ENCODE results near the gene MANSC1.

Gene MANSC1

DNA sequence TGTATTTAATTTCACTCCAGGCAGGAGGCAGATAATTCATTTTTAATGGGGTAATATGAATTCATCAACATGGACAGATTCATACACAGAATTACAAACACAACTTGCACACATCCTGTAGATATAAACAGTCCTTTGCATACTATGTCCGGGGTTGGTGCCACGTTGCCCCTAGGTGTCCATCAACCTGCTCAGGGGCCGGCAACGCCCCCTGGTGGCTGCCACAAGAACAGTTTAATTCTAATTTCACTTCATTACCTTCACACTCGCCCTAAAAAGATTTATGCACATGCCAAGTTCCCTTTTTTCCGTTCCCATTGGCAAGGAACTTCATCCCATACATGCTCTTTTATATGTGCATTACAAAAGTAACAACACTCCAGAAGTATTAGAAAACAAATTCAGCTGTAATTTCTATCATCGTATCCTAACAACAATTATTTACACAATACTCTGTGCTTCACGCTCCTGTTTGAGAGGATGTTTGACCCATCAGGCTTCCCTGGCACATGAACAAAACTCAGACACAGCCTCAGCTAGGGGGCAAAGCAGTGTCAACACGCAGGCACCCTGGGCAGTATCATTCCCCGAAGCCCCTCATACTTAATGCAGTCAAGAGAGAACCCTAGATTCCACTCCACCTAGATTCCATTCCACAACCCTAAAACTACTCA, 15.5 kb downstream of the MANSC1 start:
- Histone ChIP-seq H3K27me3 (ENCODE audit: low read length) (no peaks in the 10 kb centered on the region), H3K9me3 (ENCODE audit: insufficient read depth, low read length) (no peaks in the 10 kb centered on the region), H3K79me2 (ENCODE audit: insufficient read depth, low read length) (no peaks in the 10 kb centered on the region), H3K9me2 (replicated peaks; ENCODE audit: insufficient read depth, low read length) (no peaks in the 10 kb centered on the region), H3K9ac (ENCODE audit: low read length) (no peak overlapping the region), H2AFZ (ENCODE audit: low read depth, low read length, severe bottlenecking) (no peak overlapping the region), H3K4me3 (ENCODE audit: insufficient read depth, low read length, poor library complexity, severe bottlenecking) (no peak overlapping the region), H3K36me3 (ENCODE audit: low read length) (no peaks in the 10 kb centered on the region), H3K27ac (ENCODE audit: low read depth, low read length) (no peak overlapping the region), H4K20me1 (ENCODE audit: low read depth, low read length) (no peaks in the 10 kb centered on the region), H3K4me2 (ENCODE audit: low read depth, low read length, poor library complexity, severe bottlenecking) (no peak overlapping the region), H3F3A (ENCODE audit: insufficient read depth) (no peaks in the 10 kb centered on the region)
- no peak for TF ChIP-seq EZH2phosphoT487 (conservative IDR thresholded peaks at IDR 0.05; ENCODE audit: low read length)
- TF ChIP-seq, protein P1, sequence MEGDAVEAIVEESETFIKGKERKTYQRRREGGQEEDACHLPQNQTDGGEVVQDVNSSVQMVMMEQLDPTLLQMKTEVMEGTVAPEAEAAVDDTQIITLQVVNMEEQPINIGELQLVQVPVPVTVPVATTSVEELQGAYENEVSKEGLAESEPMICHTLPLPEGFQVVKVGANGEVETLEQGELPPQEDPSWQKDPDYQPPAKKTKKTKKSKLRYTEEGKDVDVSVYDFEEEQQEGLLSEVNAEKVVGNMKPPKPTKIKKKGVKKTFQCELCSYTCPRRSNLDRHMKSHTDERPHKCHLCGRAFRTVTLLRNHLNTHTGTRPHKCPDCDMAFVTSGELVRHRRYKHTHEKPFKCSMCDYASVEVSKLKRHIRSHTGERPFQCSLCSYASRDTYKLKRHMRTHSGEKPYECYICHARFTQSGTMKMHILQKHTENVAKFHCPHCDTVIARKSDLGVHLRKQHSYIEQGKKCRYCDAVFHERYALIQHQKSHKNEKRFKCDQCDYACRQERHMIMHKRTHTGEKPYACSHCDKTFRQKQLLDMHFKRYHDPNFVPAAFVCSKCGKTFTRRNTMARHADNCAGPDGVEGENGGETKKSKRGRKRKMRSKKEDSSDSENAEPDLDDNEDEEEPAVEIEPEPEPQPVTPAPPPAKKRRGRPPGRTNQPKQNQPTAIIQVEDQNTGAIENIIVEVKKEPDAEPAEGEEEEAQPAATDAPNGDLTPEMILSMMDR (IDR thresholded peaks at IDR 0.05; ENCODE audit: insufficient read depth, low read length, poor library complexity, severe bottlenecking) = peak; percentile 39

DNA sequence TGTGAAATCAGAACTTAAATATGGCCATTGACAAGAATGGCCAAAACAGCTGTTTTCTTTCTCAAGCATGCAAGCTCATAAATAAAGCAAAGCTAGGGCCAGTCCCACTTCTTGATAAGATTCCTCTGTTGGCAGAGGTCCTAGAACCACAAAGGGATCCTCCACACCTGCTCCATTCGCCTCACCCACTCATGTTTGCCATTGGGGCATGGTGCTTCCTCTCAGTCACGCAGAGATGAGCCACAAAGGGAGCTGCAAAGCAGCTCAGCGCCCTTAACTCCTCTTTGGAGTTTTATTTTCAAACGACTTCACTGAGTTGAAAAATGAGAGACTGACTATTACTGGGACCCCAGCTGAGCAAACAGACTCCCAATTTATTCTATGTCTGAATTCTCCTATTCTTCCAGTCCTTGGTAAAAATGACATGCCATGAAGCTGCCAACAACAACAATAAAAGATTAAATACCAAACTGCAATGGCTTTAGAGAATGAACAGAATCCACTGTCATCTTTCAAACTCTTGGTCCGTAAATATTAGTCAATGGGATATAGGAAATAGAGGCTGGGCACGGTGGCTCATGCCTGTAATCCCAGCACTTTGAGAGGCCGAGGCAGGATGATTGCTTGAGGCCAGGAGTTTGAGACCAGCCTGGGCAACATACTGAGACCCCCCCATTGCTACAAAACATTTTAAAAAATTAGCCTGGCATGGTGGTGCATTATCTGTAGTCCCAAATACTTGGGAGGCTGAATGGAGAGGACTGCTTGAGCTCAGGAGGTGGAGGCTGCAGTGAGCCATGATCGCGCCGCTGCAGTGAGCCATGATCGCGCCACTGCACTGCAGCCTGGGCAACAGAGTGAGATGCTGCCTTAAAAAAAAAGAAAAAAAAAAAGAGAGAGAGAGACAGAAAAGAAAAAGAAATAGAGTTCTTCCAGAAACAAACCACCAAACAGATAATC, 16.4 kb downstream of the MANSC1 start:
- Histone ChIP-seq H3K9me3 (ENCODE audit: insufficient read depth, low read length) (no peaks in the 10 kb centered on the region), H2AFZ (ENCODE audit: low read depth, low read length, severe bottlenecking) (no peak overlapping the region), H3K27me3 (ENCODE audit: low read length) (no peaks in the 10 kb centered on the region), H3K9ac (ENCODE audit: low read length) (no peak overlapping the region), H3K9me2 (replicated peaks; ENCODE audit: insufficient read depth, low read length) (no peaks in the 10 kb centered on the region), H3K4me2 (ENCODE audit: low read depth, low read length, poor library complexity, severe bottlenecking) (no peak overlapping the region), H3K36me3 (ENCODE audit: low read length) (no peaks in the 10 kb centered on the region), H3K4me3 (ENCODE audit: insufficient read depth, low read length, poor library complexity, severe bottlenecking) (no peak overlapping the region), H3K79me2 (ENCODE audit: insufficient read depth, low read length) (no peaks in the 10 kb centered on the region), H4K20me1 (ENCODE audit: low read depth, low read length) (no peaks in the 10 kb centered on the region), H3F3A (ENCODE audit: insufficient read depth) (no peaks in the 10 kb centered on the region), H3K27ac (ENCODE audit: low read depth, low read length) (no peak overlapping the region)
- TF ChIP-seq, protein P1 (IDR thresholded peaks at IDR 0.05; ENCODE audit: insufficient read depth, low read length, poor library complexity, severe bottlenecking) = no peak
- no peak for TF ChIP-seq EZH2phosphoT487 (conservative IDR thresholded peaks at IDR 0.05; ENCODE audit: low read length)

DNA sequence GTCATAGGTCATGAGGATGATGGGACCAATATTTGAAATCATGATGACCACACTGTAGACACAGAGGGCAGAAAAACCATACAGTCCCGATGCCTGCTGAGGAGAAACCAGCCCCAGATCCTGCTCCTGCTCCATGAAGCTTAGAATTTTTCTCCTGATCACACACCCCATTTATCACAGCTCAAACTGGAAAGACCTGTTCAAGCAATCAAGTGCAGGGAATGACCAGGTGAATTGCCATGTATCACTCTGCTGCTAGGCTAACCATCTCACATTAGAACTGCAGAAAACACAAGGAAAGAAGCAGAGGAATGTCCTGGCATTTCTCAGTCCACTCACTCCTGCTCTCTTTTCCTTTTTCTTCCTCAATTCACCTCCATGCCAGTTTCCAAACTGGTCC, 18.1 kb downstream of the MANSC1 start:
- no peaks in the 10 kb centered on the region for H4K20me1 ChIP-seq (ENCODE audit: low read depth, low read length)
- no peak overlapping the region for H3K4me2 ChIP-seq (ENCODE audit: low read depth, low read length, poor library complexity, severe bottlenecking)
- H2AFZ ChIP-seq (ENCODE audit: low read depth, low read length, severe bottlenecking) = no peak overlapping the region
- H3K79me2 ChIP-seq (ENCODE audit: insufficient read depth, low read length) = no peaks in the 10 kb centered on the region
- no peak for TF ChIP-seq EZH2phosphoT487 (conservative IDR thresholded peaks at IDR 0.05; ENCODE audit: low read length)
- TF ChIP-seq, protein P1 (IDR thresholded peaks at IDR 0.05; ENCODE audit: insufficient read depth, low read length, poor library complexity, severe bottlenecking) = no peak
- no peak overlapping the region for H3K27ac ChIP-seq (ENCODE audit: low read depth, low read length)
- H3K9me3 ChIP-seq (ENCODE audit: insufficient read depth, low read length) = no peaks in the 10 kb centered on the region
- no peak overlapping the region for H3K4me3 ChIP-seq (ENCODE audit: insufficient read depth, low read length, poor library complexity, severe bottlenecking)
- H3K9me2 ChIP-seq (replicated peaks; ENCODE audit: insufficient read depth, low read length) = no peaks in the 10 kb centered on the region
- H3K27me3 ChIP-seq (ENCODE audit: low read length) = no peaks in the 10 kb centered on the region
- no peaks in the 10 kb centered on the region for H3F3A ChIP-seq (ENCODE audit: insufficient read depth)
- H3K9ac ChIP-seq (ENCODE audit: low read length) = no peak overlapping the region
- no peaks in the 10 kb centered on the region for H3K36me3 ChIP-seq (ENCODE audit: low read length)
